ENCODE measurements around the gene FRAS1. TPM values are rescaled to one million over a fixed set of nuclear protein-coding genes. Genes with fewer than 3 reads are reported as not detected.

The FRAS1 gene
- total and polyA plus RNA-seq, 9 of the 15 experiments (the other 6 are each of a cell fraction or from before 2014, with no cell fraction given) = under 0.01 to 0.11 (median 0.04) TPM; not detected in 2

GRCh38 chr4:78308517-78308916 lies 251.4 kb downstream of the FRAS1 start:
- H3K9me3 ChIP-seq (replicated peaks; ENCODE audit: control insufficient read depth, insufficient read depth, low read depth, low read length) = no peaks in the 10 kb centered on the region
- intact Hi-C loops (cut with micrococcal nuclease) = no loop called here
- BruUV-seq (replicated peaks) = no TSS peak
- no peak for TF ChIP-seq HIVEP1 (CRISPR knock-in tag; IDR thresholded peaks at IDR 0.05)
- H3K9ac ChIP-seq (ENCODE audit: insufficient read depth in 1 of 2, low read depth in 2 of 2, low read length in 2 of 2) = no peak overlapping the region
- no peaks in the 10 kb centered on the region for H3K9me1 ChIP-seq (ENCODE audit: control insufficient read depth, insufficient read depth, low read length)
- H4K20me1 ChIP-seq (replicated peaks; ENCODE audit: control insufficient read depth, insufficient read depth, low read length) = no peaks in the 10 kb centered on the region
- H3K36me3 ChIP-seq (ENCODE audit: control insufficient read depth, insufficient read depth, low read length) = no peaks in the 10 kb centered on the region
- H3K4me1 ChIP-seq (replicated peaks in 1 of 2; ENCODE audit: control insufficient read depth in 2 of 2, insufficient read depth in 2 of 2, low read length in 2 of 2) = no peaks in the 10 kb centered on the region; a peak in 1 of 5 replicates
- no peak overlapping the region for H2AFZ ChIP-seq (ENCODE audit: low read depth, low read length)
- POLR2A ChIA-PET = no interaction called here
- DNase-seq (ENCODE audit: extremely low read depth in 1 of 4, low spot score in 3 of 4) = no peak
- no peak for FAIRE-seq
- no peaks in the 10 kb centered on the region for H3K79me2 ChIP-seq (ENCODE audit: control insufficient read depth, insufficient read depth, low read length)
- H3K27ac ChIP-seq (ENCODE audit: extremely low read depth, low read depth, low read length) = no peak overlapping the region
- no peak overlapping the region for H3K4me3 ChIP-seq
- no peak overlapping the region for H3K4me2 ChIP-seq (ENCODE audit: insufficient read depth, low read length)
- in situ Hi-C loops (cut with MboI) = no loop called here
- no peak for ATAC-seq
- H3K27me3 ChIP-seq (ENCODE audit: control insufficient read depth in 2 of 2, insufficient read depth in 2 of 2, low read length in 2 of 2) = peaks cover 2 to 10% of the 10 kb centered on the region in 2 experiments; a peak in 1 of 5 replicates
- 16% methylated on average over 4 of the region's 4 CpGs for WGBS (ENCODE audit: insufficient coverage, low coverage, missing lambda C conversion rate)
- CTCF ChIA-PET (ENCODE audit: low intra/inter-chr PET ratio) = no interaction called here

- no peaks in the 10 kb centered on the region for H3K9me1 ChIP-seq (ENCODE audit: control insufficient read depth, insufficient read depth, low read length)
- 22% methylated on average over 2 of the region's 2 CpGs for WGBS (ENCODE audit: insufficient coverage, low coverage, missing lambda C conversion rate)
- TF ChIP-seq ZBTB49 (CRISPR knock-in tag; IDR thresholded peaks at IDR 0.05; ENCODE audit: borderline replicate concordance) (no peak), BCOR (IDR thresholded peaks at IDR 0.05) (peak; percentile 50; the same call in 1 of the 2 replicates), KDM1A (IDR thresholded peaks at IDR 0.05) (0 out of 4 replicates have a peak, but pooled peaks of 1 of the 2 experiments have one; percentile 14), PRMT5 (CRISPR knock-in tag; IDR thresholded peaks at IDR 0.05) (no peak), RBM25 (IDR thresholded peaks at IDR 0.05; ENCODE audit: low read depth, low read length, severe bottlenecking) (peak; percentile 90)
- H3K27ac ChIP-seq (ENCODE audit: extremely low read depth, low read depth, low read length) = no peak overlapping the region
- no peaks in the 10 kb centered on the region for H3K79me2 ChIP-seq (ENCODE audit: control insufficient read depth, insufficient read depth, low read length)
- no peaks in the 10 kb centered on the region; a peak in 1 of 5 replicates for H3K4me1 ChIP-seq (replicated peaks in 1 of 2; ENCODE audit: control insufficient read depth in 2 of 2, insufficient read depth in 2 of 2, low read length in 2 of 2)
- H4K20me1 ChIP-seq (replicated peaks; ENCODE audit: control insufficient read depth, insufficient read depth, low read length) = no peaks in the 10 kb centered on the region
- POLR2A ChIA-PET = interaction anchor here (0.5 kb wide), 1 partner anchor 616 kb away, joined by 3 read pairs; no protein-coding TSS in a partner anchor
- DNase-seq (ENCODE audit: extremely low read depth in 1 of 4, low spot score in 3 of 4) (no peak), FAIRE-seq (no peak), ATAC-seq (no peak)
- no peaks in the 10 kb centered on the region for H3K9me3 ChIP-seq (replicated peaks; ENCODE audit: control insufficient read depth, insufficient read depth, low read depth, low read length)
- H3K36me3 ChIP-seq (ENCODE audit: control insufficient read depth, insufficient read depth, low read length) = no peaks in the 10 kb centered on the region
- H3K4me3 ChIP-seq = no peak overlapping the region
- H3K9ac ChIP-seq (ENCODE audit: insufficient read depth in 1 of 2, low read depth in 2 of 2, low read length in 2 of 2) = no peak overlapping the region
- H3K4me2 ChIP-seq (ENCODE audit: insufficient read depth, low read length) = no peak overlapping the region
- peaks cover 2 to 10% of the 10 kb centered on the region in 2 experiments; a peak in 1 of 5 replicates for H3K27me3 ChIP-seq (ENCODE audit: control insufficient read depth in 2 of 2, insufficient read depth in 2 of 2, low read length in 2 of 2)
- CTCF ChIA-PET (ENCODE audit: low intra/inter-chr PET ratio) = no interaction called here
- in situ Hi-C loops (cut with MboI) = no loop called here
- BruUV-seq (replicated peaks) = no TSS peak
- no peak overlapping the region for H2AFZ ChIP-seq (ENCODE audit: low read depth, low read length)
- intact Hi-C loops (cut with micrococcal nuclease) = no loop called here
Observed at GRCh38 chr4:78309352-78309751, 252.2 kb downstream of the FRAS1 start.
